K562 (cell line): Measurements from ENCODE around the gene RARA. TPM values are rescaled to one million over a fixed set of nuclear protein-coding genes. Genes with fewer than 3 reads are reported as not detected.

Experiments used
- ATAC-seq: fragments of 200-7000 bp; cut with Tn5 transposase; 3 replicates; pipeline ENCODE4 v1.9.1; 2020; ENCODE audit warnings: moderate library complexity
- BruUV-seq: library from RNA; stranded (reverse); fragments of 400-500 nt; replicated peaks from 2 replicates; lab custom pipeline; 2021; lab: Mats Ljungman, UMichigan
- CTCF ChIA-PET: fragments of 300-600 bp; formaldehyde crosslinking; extraction: SDS; loops from one replicate; lab custom pipeline; 2021; ENCODE audit warnings: low intra/inter-chr PET ratio; lab: Yijun Ruan, JAX
- POLR2A ChIA-PET: fragments of 300-600, 350-650 bp; sonication (Branson Sonifier 250); formaldehyde crosslinking; extraction: SDS; loops from one replicate; lab custom pipeline; 2021; ENCODE audit warnings: antibody characterized with exemption, inconsistent platforms; lab: Yijun Ruan, JAX
- DNase-seq, 4 experiments: peaks; one replicate each; pipeline versions ENCODE4 v3.0.0 to v3.0.0-alpha.2; 2011 to 2018; ENCODE audit warnings: low spot score in 3 of 4, mixed read lengths in 3 of 4; ENCODE audit errors: extremely low read depth in 1 of 4
- FAIRE-seq: peaks from 2 replicates; lab custom pipeline; 2011; peaks lifted over from hg19 to GRCh38; lab: Jason Lieb, UNC
- H2AFZ ChIP-seq: 2 replicates; pipeline ENCODE4 v1.6.0; 2011; ENCODE audit warnings: low read depth, low read length, control low read depth, inconsistent platforms
- H3K27ac ChIP-seq: fragments of 200-600 bp; 3 replicates; pipeline ENCODE4 v1.8.0; 2011; ENCODE audit warnings: low read depth, mild to moderate bottlenecking, control low read depth, inconsistent platforms, low read length, moderate library complexity, mixed read lengths; ENCODE audit errors: extremely low read depth
- H3K27me3 ChIP-seq, 2 experiments: fragments of 300-600 bp in 1 of 2; 2 replicates in 1 of 2; 3 replicates in 1 of 2; pipeline versions ENCODE4 v1.6.0 to v1.8.0; 2011; ENCODE audit warnings: inconsistent platforms in 2 of 2, low read length in 2 of 2, mild to moderate bottlenecking in 1 of 2, mixed read lengths in 1 of 2, moderate library complexity in 1 of 2; ENCODE audit not compliant: control insufficient read depth in 2 of 2, insufficient read depth in 2 of 2
- H3K36me3 ChIP-seq: fragments of 300-600 bp; 3 replicates; pipeline ENCODE4 v1.8.0; 2011; ENCODE audit warnings: mild to moderate bottlenecking, low read length, inconsistent platforms; ENCODE audit not compliant: control insufficient read depth, insufficient read depth
- H3K4me1 ChIP-seq, 2 experiments: fragments of 200-600 bp in 1 of 2; replicated peaks in 1 of 2; 2 replicates in 1 of 2; 3 replicates in 1 of 2; pipeline versions ENCODE4 v1.5.1 to v1.8.0; 2011; ENCODE audit warnings: inconsistent platforms in 2 of 2, low read length in 2 of 2, mild to moderate bottlenecking in 1 of 2, mixed read lengths in 1 of 2, moderate library complexity in 1 of 2; ENCODE audit not compliant: control insufficient read depth in 2 of 2, insufficient read depth in 2 of 2
- H3K4me2 ChIP-seq: 2 replicates; pipeline ENCODE4 v1.6.1; 2011; ENCODE audit warnings: low read length, control low read depth, inconsistent platforms, mixed read lengths; ENCODE audit not compliant: insufficient read depth
- H3K4me3 ChIP-seq: fragments of 200-600 bp; sonication (generic), shearing (Covaris generic); 2 replicates; pipeline ENCODE4 v1.5.1; 2016; ENCODE audit warnings: control low read depth, inconsistent platforms
- H3K79me2 ChIP-seq: fragments of 200-600 bp; 3 replicates; pipeline ENCODE4 v1.8.0; 2011; ENCODE audit warnings: low read length, inconsistent platforms; ENCODE audit not compliant: control insufficient read depth, insufficient read depth
- H3K9ac ChIP-seq, 2 experiments: 2 replicates each; pipeline versions ENCODE4 v1.6.0 to v1.6.1; 2011; ENCODE audit warnings: low read depth in 2 of 2, low read length in 2 of 2, control low read depth in 1 of 2, inconsistent platforms in 1 of 2, mild to moderate bottlenecking in 1 of 2, mixed read lengths in 1 of 2; ENCODE audit not compliant: insufficient read depth in 1 of 2
- H3K9me1 ChIP-seq: one replicate; pipeline ENCODE4 v1.6.0; 2011; ENCODE audit warnings: inconsistent platforms, mild to moderate bottlenecking, low read length, moderate library complexity; ENCODE audit not compliant: control insufficient read depth, insufficient read depth
- H3K9me3 ChIP-seq: replicated peaks from 2 replicates; pipeline ENCODE4 v1.5.1; 2011; ENCODE audit warnings: low read depth, low read length, inconsistent platforms; ENCODE audit not compliant: control insufficient read depth, insufficient read depth
- H4K20me1 ChIP-seq: replicated peaks from 2 replicates; pipeline ENCODE4 v1.6.1; 2011; ENCODE audit warnings: low read length, inconsistent platforms, mixed read lengths; ENCODE audit not compliant: control insufficient read depth, insufficient read depth
- ATF3 ChIP-seq, 2 experiments: fragments of 450-650 bp in 1 of 2; sonication (generic) in 1 of 2; formaldehyde crosslinking in 1 of 2; IDR thresholded peaks in 1 of 2; conservative IDR thresholded peaks in 1 of 2; 2 replicates each; pipeline versions ENCODE4 v1.6.1 to v1.8.1; 2016 to 2023; ENCODE audit warnings: mild to moderate bottlenecking in 2 of 2, moderate library complexity in 2 of 2, inconsistent platforms in 1 of 2, missing genetic modification reagents in 1 of 2
- CHD2 ChIP-seq: IDR thresholded peaks from 2 replicates; pipeline ENCODE4 v1.6.1; 2011; ENCODE audit warnings: low read depth, low read length
- E4F1 ChIP-seq: fragments of 250-450 bp; sonication (Bioruptor Pico); IDR thresholded peaks from 2 replicates; pipeline ENCODE4 v1.5.0; 2021; ENCODE audit warnings: mild to moderate bottlenecking, borderline replicate concordance
- ESRRB ChIP-seq: fragments of 250-450 bp; sonication (Bioruptor Pico); IDR thresholded peaks from 2 replicates; pipeline ENCODE4 v1.5.0; 2020; ENCODE audit warnings: mild to moderate bottlenecking, moderate library complexity, borderline replicate concordance
- MLX ChIP-seq, 2 experiments: fragments of 450-650 bp in 1 of 2; sonication (generic) in 1 of 2; formaldehyde crosslinking; conservative IDR thresholded peaks; 2 replicates each; pipeline versions ENCODE4 v1.4.0 to v1.8.1; 2020 to 2022; ENCODE audit warnings: mild to moderate bottlenecking in 1 of 2, missing genetic modification reagents in 1 of 2
- NR2C2 ChIP-seq, 2 experiments: fragments of 200-800 bp in 1 of 2; sonication (Bioruptor generic) in 1 of 2; sonication (generic) in 1 of 2; formaldehyde crosslinking in 1 of 2; IDR thresholded peaks; 2 replicates each; pipeline versions ENCODE4 v1.6.1 to v1.8.0; 2016 to 2022; ENCODE audit warnings: mild to moderate bottlenecking in 1 of 2, missing compliant biosample characterization in 1 of 2, missing genetic modification characterization in 1 of 2, missing genetic modification reagents in 1 of 2
- PCBP1 ChIP-seq: fragments of 200-400 bp; formaldehyde crosslinking; IDR thresholded peaks from 2 replicates; pipeline ENCODE4 v1.6.1; 2018; ENCODE audit warnings: mild to moderate bottlenecking, low read depth, low read length; ENCODE audit not compliant: poor library complexity, severe bottlenecking
- SREBF2 ChIP-seq: sonication (generic); formaldehyde crosslinking; IDR thresholded peaks from 2 replicates; pipeline ENCODE4 v1.4.0; 2020; ENCODE audit warnings: mild to moderate bottlenecking, missing genetic modification reagents
- TFE3 ChIP-seq: fragments of 450-650 bp; formaldehyde crosslinking; IDR thresholded peaks from 2 replicates; pipeline ENCODE4 v1.4.0; 2020; ENCODE audit warnings: mild to moderate bottlenecking, mixed read lengths
- TGIF2 ChIP-seq: sonication (generic); formaldehyde crosslinking; IDR thresholded peaks from 2 replicates; pipeline ENCODE4 v1.8.1; 2022; ENCODE audit warnings: mild to moderate bottlenecking, missing genetic modification reagents, moderate library complexity
- ZNF263 ChIP-seq: sonication (generic); formaldehyde crosslinking; IDR thresholded peaks from 2 replicates; pipeline ENCODE4 v1.8.0; 2022; ENCODE audit warnings: mild to moderate bottlenecking, missing genetic modification reagents, borderline replicate concordance
- WGBS: fragments of 100-300 bp; shearing (Covaris generic); methylation state at CpG from one replicate; pipeline ENCODE4 v1.1.6; 2016; ENCODE audit warnings: low coverage, mixed read lengths; ENCODE audit not compliant: insufficient coverage; ENCODE audit errors: missing lambda C conversion rate; 5-methylcytosine and 5-hydroxymethylcytosine counted together
- in situ Hi-C: fragments of 300-500 bp; cut with MboI; formaldehyde crosslinking; loops from 4 replicates; pipeline ENCODE4 v1.15.0; 2018; ENCODE audit warnings: inconsistent platforms, mixed read lengths
- intact Hi-C: fragments of 100-400 bp; cut with micrococcal nuclease; formaldehyde crosslinking; loops from 2 replicates; pipeline ENCODE4 v1.14.2; 2022
- polyA plus RNA-seq, 8 experiments: library from polyadenylated mRNA; depleted of rRNA in 4 of 8; stranded (reverse) in 5 of 8; unstranded in 3 of 8; fragments of >200 nt; fragmentation: Nextera tagmentation in 2 of 8; fragmentation: Illumina TruSeq in 1 of 8; extraction: Ambion mirVana in 2 of 8; extraction: Trizol in 1 of 8; gene quantifications; 2 replicates each; pipeline versions ENCODE4 v1.2.1 to v1.2.3, GENCODE V29; 2011 to 2014; ENCODE audit warnings: inconsistent platforms in 1 of 8, missing spikeins in 1 of 8
- total RNA-seq, 7 experiments: library from RNA; depleted of rRNA in 6 of 7; stranded (reverse); fragments of >200 nt in 6 of 7; fragmentation: Illumina TruSeq in 2 of 7; extraction: Trizol in 2 of 7; gene quantifications; 2 replicates each; pipeline versions ENCODE4 v1.2.1 to v1.2.3, GENCODE V29; 2011 to 2021; ENCODE audit warnings: low replicate concordance in 1 of 7

The RARA gene
- total and polyA plus RNA-seq, 9 of the 15 experiments (the other 6 are each of a cell fraction or from before 2014, with no cell fraction given): 0.10 to 28.0 (median 7.9) TPM

GRCh38 chr17:40355804-40356758, 47.1 kb downstream of the RARA start:
- POLR2A ChIA-PET: no interaction called here
- no peak overlapping the region for H3K4me3 ChIP-seq
- TF ChIP-seq ZNF263 (CRISPR knock-in tag) (no peak), NR2C2 (CRISPR knock-in tag; IDR thresholded peaks at IDR 0.05) (no peak), NR2C2 (tag; IDR thresholded peaks at IDR 0.05) (no peak), ESRRB (CRISPR knock-in tag) (no peak), TGIF2 (CRISPR knock-in tag) (no peak), ATF3 (IDR thresholded peaks at IDR 0.05) (no peak), ATF3 (CRISPR knock-in tag; conservative IDR thresholded peaks at IDR 0.05) (no peak), PCBP1 (no peak), MLX (CRISPR knock-in tag; conservative IDR thresholded peaks at IDR 0.05) (no peak), TFE3 (CRISPR knock-in tag) (no peak), SREBF2 (CRISPR knock-in tag) (no peak), E4F1 (CRISPR knock-in tag) (no peak), CHD2 (no peak)
- H2AFZ ChIP-seq: no peak overlapping the region
- H4K20me1 ChIP-seq: no peaks in the 10 kb centered on the region
- 75% methylated on average over 8 of the region's 33 CpGs for WGBS
- FAIRE-seq (no peak), DNase-seq (no peak), ATAC-seq (no peak)
- H3K4me2 ChIP-seq: no peak overlapping the region
- peaks cover 40% of the 10 kb centered on the region; the same call in 2 of the 3 replicates for H3K36me3 ChIP-seq
- no TSS peak for BruUV-seq
- peaks cover 0 to 54% of the 10 kb centered on the region in 2 experiments; a peak in 3 of 5 replicates for H3K4me1 ChIP-seq
- no peaks in the 10 kb centered on the region for H3K9me1 ChIP-seq
- intact Hi-C loops (loop anchor here (1.0 to 10.0 kb wide), 5 partner anchors 53 to 341 kb away; partner anchors contain the start of genes CSF3 and IGFBP4), in situ Hi-C loops (loop anchor here (10.0 kb wide), 1 partner anchor 341 kb away; the partner anchor contains the start of gene CSF3)
- H3K79me2 ChIP-seq: no peaks in the 10 kb centered on the region
- no peaks in the 10 kb centered on the region for H3K9me3 ChIP-seq
- no peak overlapping the region for H3K27ac ChIP-seq
- H3K27me3 ChIP-seq: no peaks in the 10 kb centered on the region
- H3K9ac ChIP-seq: no peak overlapping the region; a peak in 1 of 4 replicates
- CTCF ChIA-PET: interaction anchor here (1.1 to 2.6 kb wide), 2 partner anchors 54 to 178 kb away, joined by 3 to 90 read pairs; no protein-coding TSS in a partner anchor
